HL-60 (cell line): Measurements from ENCODE around the gene COL1A2.

Experiments
- DNase-seq, 2 experiments: peaks; one replicate each; pipeline ENCODE4 v3.0.0-alpha.2; 2010 to 2020; ENCODE audit warnings: low read depth in 1 of 2, low spot score in 1 of 2
- H3K27ac ChIP-seq: fragments of 250-450 bp; sonication (Bioruptor Pico); replicated peaks from 2 replicates; pipeline ENCODE4 v1.5.1; 2020; ENCODE audit warnings: mild to moderate bottlenecking, moderate library complexity
- H3K27me3 ChIP-seq: fragments of 250-450 bp; sonication (Bioruptor Pico); 2 replicates; pipeline ENCODE4 v1.5.1; 2021; ENCODE audit warnings: mild to moderate bottlenecking, moderate library complexity; ENCODE audit not compliant: insufficient read depth, poor library complexity, severe bottlenecking
- H3K4me3 ChIP-seq: replicated peaks from 2 replicates; pipeline ENCODE4 v1.5.1; 2011; ENCODE audit warnings: mild to moderate bottlenecking, control low read depth, low read length; ENCODE audit not compliant: insufficient read depth
- GABPA ChIP-seq: IDR thresholded peaks from 2 replicates; pipeline ENCODE4 v1.6.1; 2012; ENCODE audit warnings: low read depth
- POLR2AphosphoS5 ChIP-seq: IDR thresholded peaks from 2 replicates; pipeline ENCODE4 v1.6.1; 2012; ENCODE audit warnings: low read depth
- SPI1 ChIP-seq: IDR thresholded peaks from 2 replicates; pipeline ENCODE4 v1.6.1; 2012; ENCODE audit warnings: low read depth, mild to moderate bottlenecking, borderline replicate concordance
- TF ChIP-seq, protein P1 (sequence below): IDR thresholded peaks from 2 replicates; pipeline ENCODE4 v1.6.1; 2012; ENCODE audit warnings: low read depth; ENCODE audit not compliant: insufficient replicate concordance
- TF ChIP-seq, protein P2 (sequence below): IDR thresholded peaks from one replicate; pipeline ENCODE4 v1.5.1; 2011; ENCODE audit warnings: low read length, control low read depth, inconsistent platforms; ENCODE audit not compliant: insufficient read depth

The COL1A2 gene

DNA sequence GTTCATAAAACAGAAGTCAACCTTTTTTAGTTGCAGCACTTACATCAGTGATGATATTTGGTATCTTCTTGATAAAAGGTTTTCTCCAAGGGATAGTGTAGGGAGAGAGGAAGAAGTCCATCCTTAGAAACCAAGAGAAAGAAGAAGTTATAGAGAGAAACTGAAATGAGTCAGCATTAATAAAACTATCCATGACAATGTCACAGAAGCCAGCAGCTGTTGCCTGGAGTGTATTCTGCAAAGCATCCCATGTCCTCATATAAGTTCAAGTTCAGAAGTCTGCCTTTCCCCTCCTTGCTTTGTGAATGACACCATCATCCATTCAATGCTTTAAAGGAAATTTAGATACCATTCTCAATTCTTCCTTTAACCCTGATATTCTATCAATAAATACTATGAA lies 14.4 kb upstream of the COL1A2 start:
- H3K27ac ChIP-seq: no peak overlapping the region

DNA sequence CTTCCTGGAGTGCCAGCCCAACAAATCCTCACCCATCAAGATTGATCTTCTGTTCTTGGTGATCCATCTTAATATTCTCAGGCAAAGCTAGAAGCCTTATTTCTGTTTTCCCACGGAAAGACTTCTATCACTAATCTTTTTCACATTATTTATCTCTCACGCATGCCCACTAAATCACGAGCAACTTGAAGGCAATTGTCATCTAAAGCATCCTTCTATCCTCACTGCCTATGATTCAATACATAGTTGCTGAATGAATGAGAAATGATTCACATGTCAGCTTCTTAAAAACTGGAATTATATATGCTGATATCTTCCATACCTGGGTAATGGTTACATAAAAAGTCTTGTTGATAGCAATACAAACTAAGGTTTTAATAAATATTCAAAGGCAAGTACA lies 12.6 kb upstream of the COL1A2 start:
- Histone ChIP-seq H3K27me3 (no peaks in the 10 kb centered on the region), H3K27ac (no peak overlapping the region), H3K4me3 (no peak overlapping the region)
- TF ChIP-seq POLR2AphosphoS5: no peak
- TF ChIP-seq, protein P1, sequence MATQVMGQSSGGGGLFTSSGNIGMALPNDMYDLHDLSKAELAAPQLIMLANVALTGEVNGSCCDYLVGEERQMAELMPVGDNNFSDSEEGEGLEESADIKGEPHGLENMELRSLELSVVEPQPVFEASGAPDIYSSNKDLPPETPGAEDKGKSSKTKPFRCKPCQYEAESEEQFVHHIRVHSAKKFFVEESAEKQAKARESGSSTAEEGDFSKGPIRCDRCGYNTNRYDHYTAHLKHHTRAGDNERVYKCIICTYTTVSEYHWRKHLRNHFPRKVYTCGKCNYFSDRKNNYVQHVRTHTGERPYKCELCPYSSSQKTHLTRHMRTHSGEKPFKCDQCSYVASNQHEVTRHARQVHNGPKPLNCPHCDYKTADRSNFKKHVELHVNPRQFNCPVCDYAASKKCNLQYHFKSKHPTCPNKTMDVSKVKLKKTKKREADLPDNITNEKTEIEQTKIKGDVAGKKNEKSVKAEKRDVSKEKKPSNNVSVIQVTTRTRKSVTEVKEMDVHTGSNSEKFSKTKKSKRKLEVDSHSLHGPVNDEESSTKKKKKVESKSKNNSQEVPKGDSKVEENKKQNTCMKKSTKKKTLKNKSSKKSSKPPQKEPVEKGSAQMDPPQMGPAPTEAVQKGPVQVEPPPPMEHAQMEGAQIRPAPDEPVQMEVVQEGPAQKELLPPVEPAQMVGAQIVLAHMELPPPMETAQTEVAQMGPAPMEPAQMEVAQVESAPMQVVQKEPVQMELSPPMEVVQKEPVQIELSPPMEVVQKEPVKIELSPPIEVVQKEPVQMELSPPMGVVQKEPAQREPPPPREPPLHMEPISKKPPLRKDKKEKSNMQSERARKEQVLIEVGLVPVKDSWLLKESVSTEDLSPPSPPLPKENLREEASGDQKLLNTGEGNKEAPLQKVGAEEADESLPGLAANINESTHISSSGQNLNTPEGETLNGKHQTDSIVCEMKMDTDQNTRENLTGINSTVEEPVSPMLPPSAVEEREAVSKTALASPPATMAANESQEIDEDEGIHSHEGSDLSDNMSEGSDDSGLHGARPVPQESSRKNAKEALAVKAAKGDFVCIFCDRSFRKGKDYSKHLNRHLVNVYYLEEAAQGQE: no peak
- no peak for TF ChIP-seq GABPA
- no peak for TF ChIP-seq SPI1
- TF ChIP-seq, protein P2, sequence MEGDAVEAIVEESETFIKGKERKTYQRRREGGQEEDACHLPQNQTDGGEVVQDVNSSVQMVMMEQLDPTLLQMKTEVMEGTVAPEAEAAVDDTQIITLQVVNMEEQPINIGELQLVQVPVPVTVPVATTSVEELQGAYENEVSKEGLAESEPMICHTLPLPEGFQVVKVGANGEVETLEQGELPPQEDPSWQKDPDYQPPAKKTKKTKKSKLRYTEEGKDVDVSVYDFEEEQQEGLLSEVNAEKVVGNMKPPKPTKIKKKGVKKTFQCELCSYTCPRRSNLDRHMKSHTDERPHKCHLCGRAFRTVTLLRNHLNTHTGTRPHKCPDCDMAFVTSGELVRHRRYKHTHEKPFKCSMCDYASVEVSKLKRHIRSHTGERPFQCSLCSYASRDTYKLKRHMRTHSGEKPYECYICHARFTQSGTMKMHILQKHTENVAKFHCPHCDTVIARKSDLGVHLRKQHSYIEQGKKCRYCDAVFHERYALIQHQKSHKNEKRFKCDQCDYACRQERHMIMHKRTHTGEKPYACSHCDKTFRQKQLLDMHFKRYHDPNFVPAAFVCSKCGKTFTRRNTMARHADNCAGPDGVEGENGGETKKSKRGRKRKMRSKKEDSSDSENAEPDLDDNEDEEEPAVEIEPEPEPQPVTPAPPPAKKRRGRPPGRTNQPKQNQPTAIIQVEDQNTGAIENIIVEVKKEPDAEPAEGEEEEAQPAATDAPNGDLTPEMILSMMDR: no peak
- no peak for DNase-seq

More for the DNA sequence above, 14.4 kb upstream of the COL1A2 start:
- no peak for TF ChIP-seq POLR2AphosphoS5
- no peak for TF ChIP-seq SPI1
- TF ChIP-seq, protein P2: no peak
- no peak for TF ChIP-seq GABPA
- TF ChIP-seq, protein P1: no peak
- Histone ChIP-seq H3K27me3 (no peaks in the 10 kb centered on the region), H3K4me3 (no peak overlapping the region)
- DNase-seq: no peak

DNA sequence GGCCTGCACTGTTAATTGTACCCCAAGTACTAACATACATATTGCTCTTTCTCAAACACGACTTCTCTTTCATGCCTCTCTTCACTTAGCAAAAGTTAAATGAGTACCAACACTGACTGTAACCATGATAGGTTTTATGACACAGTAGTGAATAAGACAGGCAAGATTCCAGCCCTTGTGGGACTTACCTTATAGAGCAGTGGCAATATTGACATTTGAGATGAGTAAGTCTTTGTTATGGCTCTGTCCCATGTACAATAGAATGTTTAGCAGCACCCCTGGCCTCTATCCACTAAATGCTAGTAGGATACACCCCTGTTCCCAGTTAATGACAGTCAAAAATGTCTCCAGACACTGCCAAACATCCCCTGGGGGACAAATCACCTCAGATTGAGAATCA lies 11.9 kb upstream of the COL1A2 start:
- no peaks in the 10 kb centered on the region for H3K27me3 ChIP-seq
- TF ChIP-seq, protein P1: no peak
- TF ChIP-seq SPI1 (no peak), POLR2AphosphoS5 (no peak), GABPA (no peak)
- TF ChIP-seq, protein P2: no peak
- H3K27ac ChIP-seq: no peak overlapping the region
- DNase-seq: no peak
- no peak overlapping the region for H3K4me3 ChIP-seq
